ENCODE data around the gene C2CD2. TPM values are rescaled to one million over a fixed set of nuclear protein-coding genes. Genes with fewer than 3 reads are reported as not detected.

The C2CD2 gene
- polyA plus RNA-seq, 1 of the 3 experiments (the other 2 are of a cell fraction) = 9.7 TPM

- no peaks in the 10 kb centered on the region for H3K79me2 ChIP-seq (ENCODE audit: insufficient read depth)
- H3K4me1 ChIP-seq (ENCODE audit: control insufficient read depth in 1 of 2, insufficient read depth in 2 of 2, low read depth in 1 of 2, low read length in 1 of 2) = no peaks in the 10 kb centered on the region; a peak in 1 of 4 replicates
- H3K36me3 ChIP-seq (replicated peaks in 1 of 2; ENCODE audit: control insufficient read depth in 1 of 2, insufficient read depth in 2 of 2, low read length in 1 of 2) = peaks cover 2 to 23% of the 10 kb centered on the region in 2 experiments
- no peak overlapping the region for H3K27ac ChIP-seq (ENCODE audit: low read depth in 2 of 2, low read length in 1 of 2)
- CTCF ChIA-PET = interaction anchor here (0.9 to 1.5 kb wide), 3 partner anchors 14 to 199 kb away, joined by 3 read pairs; no protein-coding TSS in a partner anchor
- H3K4me3 ChIP-seq (ENCODE audit: low read depth in 2 of 2, low read length in 1 of 2) = no peak overlapping the region
- H2AFZ ChIP-seq (ENCODE audit: low read depth) = no peak overlapping the region
- no peaks in the 10 kb centered on the region for H3K9me3 ChIP-seq
- no peak for TF ChIP-seq MAX (IDR thresholded peaks at IDR 0.05; ENCODE audit: low read depth)
- no peak for TF ChIP-seq CTCF (IDR thresholded peaks at IDR 0.05)
- TF ChIP-seq RAD21 (IDR thresholded peaks at IDR 0.05; ENCODE audit: low read length) = no peak
- no peak for TF ChIP-seq REST (IDR thresholded peaks at IDR 0.05; ENCODE audit: low read depth, low read length)
- no peak for TF ChIP-seq IRF3 (IDR thresholded peaks at IDR 0.05; ENCODE audit: low read depth, low read length)
- TF ChIP-seq MXI1 (IDR thresholded peaks at IDR 0.05; ENCODE audit: low read depth, low read length) = no peak
- no peak for TF ChIP-seq SMC3 (IDR thresholded peaks at IDR 0.05; ENCODE audit: low read depth, low read length)
- TF ChIP-seq TEAD4 (IDR thresholded peaks at IDR 0.05; ENCODE audit: borderline replicate concordance, insufficient read depth) = no peak
- no peak for TF ChIP-seq GABPA (IDR thresholded peaks at IDR 0.05; ENCODE audit: low read depth)
- POLR2A ChIA-PET = no interaction called here
- WGBS (ENCODE audit: low lambda C conversion rate) = 98% methylated on average over 15 of the region's 15 CpGs
- H4K20me1 ChIP-seq (ENCODE audit: insufficient read depth) = no peaks in the 10 kb centered on the region
- H3K9ac ChIP-seq = no peak overlapping the region
- no peak for DNase-seq
- no peaks in the 10 kb centered on the region for H3F3A ChIP-seq (replicated peaks; ENCODE audit: insufficient read depth)
- no peaks in the 10 kb centered on the region for H3K9me2 ChIP-seq
- no peaks in the 10 kb centered on the region for H3K27me3 ChIP-seq (ENCODE audit: insufficient read depth)
- H3K4me2 ChIP-seq = no peak overlapping the region
Observed at GRCh38 chr21:41918561-41919358, 35.1 kb downstream of the C2CD2 start.
